Tibial nerve (tissue), 4 donors: ENCODE results near the gene UQCRFS1. TPM values are rescaled to one million over a fixed set of nuclear protein-coding genes. Genes with fewer than 3 reads are reported as not detected.

Experiments
- DNase-seq, 2 donors: peaks; one replicate each; pipeline ENCODE4 v3.0.0-alpha.2; 2019; ENCODE audit warnings: low spot score in 2 of 2
- H3K27ac ChIP-seq, 4 donors: fragments of 200-600 bp; sonication (generic) in 3 of 4; one replicate each; pipeline ENCODE4 v1.5.1; 2017 to 2019; ENCODE audit warnings: mild to moderate bottlenecking in 1 of 4
- H3K27me3 ChIP-seq, 2 donors: fragments of 200-600 bp; sonication (generic) in 1 of 2; one replicate each; pipeline versions ENCODE4 v1.5.1 to v1.6.0; 2017 to 2019
- H3K36me3 ChIP-seq, 3 donors: fragments of 200-600 bp; sonication (generic); one replicate each; pipeline ENCODE4 v1.5.1; 2018 to 2019
- H3K4me1 ChIP-seq, 4 donors: fragments of 200-600 bp; sonication (generic) in 3 of 4; one replicate each; pipeline ENCODE4 v1.5.1; 2017 to 2019
- H3K4me3 ChIP-seq, 4 donors: fragments of 200-600 bp; sonication (generic) in 3 of 4; one replicate each; pipeline ENCODE4 v1.5.1; 2017 to 2019; ENCODE audit warnings: mild to moderate bottlenecking in 1 of 4, moderate library complexity in 1 of 4
- H3K9me3 ChIP-seq, 4 donors: fragments of 200-600 bp; sonication (generic) in 3 of 4; one replicate each; pipeline ENCODE4 v1.5.1; 2017 to 2019
- EP300 ChIP-seq, 2 donors: sonication (generic); formaldehyde crosslinking; IDR thresholded peaks; one replicate each; pipeline ENCODE4 v1.6.1; 2017; ENCODE audit warnings: antibody characterized with exemption in 2 of 2, mild to moderate bottlenecking in 1 of 2
- POLR2A ChIP-seq, 2 donors: fragments of 450-650 bp; IDR thresholded peaks; one replicate each; pipeline ENCODE4 v1.6.1; 2017; ENCODE audit warnings: antibody characterized with exemption in 2 of 2, mild to moderate bottlenecking in 2 of 2, moderate library complexity in 2 of 2
- WGBS, 2 donors: methylation state at CpG; one replicate each; pipeline ENCODE4 v1.1.5; 2018; 5-methylcytosine and 5-hydroxymethylcytosine counted together
- total RNA-seq, 4 donors: library from RNA; depleted of rRNA; stranded (reverse); fragments of >200 nt; gene quantifications; one replicate each; pipeline ENCODE4 v1.1.0, GENCODE V29; 2016
- TF ChIP-seq, protein P1 (sequence below), 5 experiments: fragments of 200-600 bp in 3 of 5; fragments of 450-650 bp in 2 of 5; sonication (generic) in 3 of 5; IDR thresholded peaks; one replicate each; pipeline ENCODE4 v1.5.1; 2016 to 2019; ENCODE audit warnings: antibody characterized with exemption in 5 of 5, mild to moderate bottlenecking in 3 of 5, moderate library complexity in 2 of 5

The UQCRFS1 gene
- total RNA-seq, 4 donors from 2014 or later, result 14.1 to 20.1 (median 16.7) TPM

DNA sequence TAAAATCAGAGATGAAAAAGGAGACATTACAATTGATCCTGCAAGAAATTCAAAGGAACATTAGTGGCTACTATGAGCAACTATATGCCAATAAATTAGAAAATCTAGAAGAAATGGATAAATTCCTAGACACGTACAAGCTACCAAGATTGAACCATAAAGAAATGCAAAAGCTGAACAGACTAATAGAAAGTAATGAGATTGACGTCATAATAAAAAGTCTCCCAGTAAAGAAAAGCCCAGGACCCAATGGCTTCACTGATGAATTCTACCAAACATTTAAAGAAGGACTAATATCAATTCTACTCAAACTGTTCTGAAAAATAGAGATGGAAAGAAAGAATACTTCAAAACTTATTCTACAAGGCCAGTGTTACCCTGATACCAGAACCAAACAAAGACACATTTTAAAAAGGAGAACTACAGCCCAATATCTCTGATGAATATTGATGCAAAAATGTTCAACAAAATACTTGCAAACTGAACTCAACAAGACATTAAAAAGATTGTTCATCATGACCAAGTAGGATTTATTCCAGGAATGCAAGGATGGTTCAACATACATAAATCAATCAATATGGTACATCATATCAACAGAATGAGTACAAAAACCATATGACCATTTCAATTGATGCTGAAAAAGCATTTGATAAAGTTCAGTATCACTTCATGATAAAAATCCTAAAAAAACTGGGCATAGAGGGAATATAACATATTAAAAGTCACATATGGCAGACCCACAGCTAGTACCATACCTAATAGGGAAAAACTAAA, 35.8 kb downstream of the UQCRFS1 start:
- TF ChIP-seq POLR2A (IDR thresholded peaks at IDR 0.05) (no peak), EP300 (IDR thresholded peaks at IDR 0.05) (no peak)
- TF ChIP-seq, protein P1, sequence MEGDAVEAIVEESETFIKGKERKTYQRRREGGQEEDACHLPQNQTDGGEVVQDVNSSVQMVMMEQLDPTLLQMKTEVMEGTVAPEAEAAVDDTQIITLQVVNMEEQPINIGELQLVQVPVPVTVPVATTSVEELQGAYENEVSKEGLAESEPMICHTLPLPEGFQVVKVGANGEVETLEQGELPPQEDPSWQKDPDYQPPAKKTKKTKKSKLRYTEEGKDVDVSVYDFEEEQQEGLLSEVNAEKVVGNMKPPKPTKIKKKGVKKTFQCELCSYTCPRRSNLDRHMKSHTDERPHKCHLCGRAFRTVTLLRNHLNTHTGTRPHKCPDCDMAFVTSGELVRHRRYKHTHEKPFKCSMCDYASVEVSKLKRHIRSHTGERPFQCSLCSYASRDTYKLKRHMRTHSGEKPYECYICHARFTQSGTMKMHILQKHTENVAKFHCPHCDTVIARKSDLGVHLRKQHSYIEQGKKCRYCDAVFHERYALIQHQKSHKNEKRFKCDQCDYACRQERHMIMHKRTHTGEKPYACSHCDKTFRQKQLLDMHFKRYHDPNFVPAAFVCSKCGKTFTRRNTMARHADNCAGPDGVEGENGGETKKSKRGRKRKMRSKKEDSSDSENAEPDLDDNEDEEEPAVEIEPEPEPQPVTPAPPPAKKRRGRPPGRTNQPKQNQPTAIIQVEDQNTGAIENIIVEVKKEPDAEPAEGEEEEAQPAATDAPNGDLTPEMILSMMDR (IDR thresholded peaks at IDR 0.05), result no peak
- Histone ChIP-seq H3K27me3 (no peaks in the 10 kb centered on the region), H3K27ac (no peak overlapping the region), H3K36me3 (no peaks in the 10 kb centered on the region), H3K4me1 (no peaks in the 10 kb centered on the region), H3K4me3 (no peak overlapping the region), H3K9me3 (peaks cover 0 to 60% (median 13%) of the 10 kb centered on the region in 4 donors)
- 78 to 90% methylated on average over 2 of the region's 2 CpGs for WGBS, 2 donors
- DNase-seq, result no peak

DNA sequence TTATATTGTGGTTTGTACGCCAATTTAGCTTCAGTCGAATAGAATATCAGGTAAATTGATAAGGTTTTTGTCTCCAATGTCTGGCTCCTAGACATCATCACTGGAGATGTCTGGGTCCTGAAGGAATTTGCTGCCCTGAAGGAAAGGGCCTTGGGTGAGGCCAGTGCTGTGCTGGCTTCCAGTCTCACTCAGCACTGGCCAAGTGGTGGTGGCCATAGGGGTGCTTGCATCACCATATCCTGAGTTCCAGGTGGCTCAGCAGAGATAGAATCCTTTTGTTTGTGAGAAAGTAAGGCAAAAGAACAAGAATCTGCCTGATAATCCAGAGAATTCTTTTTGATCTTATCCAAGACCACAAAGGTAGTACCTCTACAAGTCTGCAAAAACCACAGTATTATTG, 39.1 kb downstream of the UQCRFS1 start:
- H3K4me3 ChIP-seq, result no peak overlapping the region
- no peaks in the 10 kb centered on the region for H3K36me3 ChIP-seq
- peaks cover 0 to 63% (median 13%) of the 10 kb centered on the region in 4 donors for H3K9me3 ChIP-seq
- DNase-seq, result no peak
- H3K27ac ChIP-seq, result no peak overlapping the region
- no peak for TF ChIP-seq EP300 (IDR thresholded peaks at IDR 0.05)
- no peaks in the 10 kb centered on the region for H3K4me1 ChIP-seq
- H3K27me3 ChIP-seq, result no peaks in the 10 kb centered on the region
- WGBS, 2 donors, result 67 to 88% methylated on average over 2 of the region's 2 CpGs

DNA sequence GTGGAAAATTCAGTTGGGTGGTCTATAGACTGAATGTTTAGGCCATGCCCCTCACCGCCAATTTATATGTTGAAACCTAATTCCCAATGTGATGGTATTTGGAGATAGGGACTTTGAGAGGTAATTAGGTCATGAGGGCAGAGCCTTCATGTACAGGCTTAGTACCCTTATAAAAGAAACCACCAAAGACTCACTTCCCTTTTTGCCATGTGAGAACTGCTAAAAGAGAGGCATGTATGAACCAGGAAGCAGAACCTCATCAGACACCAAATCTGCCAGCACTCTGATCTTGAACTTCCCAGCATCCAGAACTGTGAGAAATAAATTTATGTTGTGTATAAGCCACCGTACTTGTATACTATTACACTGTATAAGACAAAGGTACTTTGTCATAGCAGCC, 40.6 kb downstream of the UQCRFS1 start:
- 89 to 91% methylated on average over 2 of the region's 2 CpGs for WGBS, 2 donors
- Histone ChIP-seq H3K27ac (no peak overlapping the region), H3K4me1 (no peaks in the 10 kb centered on the region), H3K27me3 (no peaks in the 10 kb centered on the region), H3K36me3 (no peaks in the 10 kb centered on the region), H3K4me3 (no peak overlapping the region), H3K9me3 (peaks cover 0 to 47% (median 5%) of the 10 kb centered on the region in 4 donors)
- TF ChIP-seq EP300 (IDR thresholded peaks at IDR 0.05), result no peak
- TF ChIP-seq, protein P1 (IDR thresholded peaks at IDR 0.05), result no peak
- TF ChIP-seq POLR2A (IDR thresholded peaks at IDR 0.05), result no peak
- no peak for DNase-seq

DNA sequence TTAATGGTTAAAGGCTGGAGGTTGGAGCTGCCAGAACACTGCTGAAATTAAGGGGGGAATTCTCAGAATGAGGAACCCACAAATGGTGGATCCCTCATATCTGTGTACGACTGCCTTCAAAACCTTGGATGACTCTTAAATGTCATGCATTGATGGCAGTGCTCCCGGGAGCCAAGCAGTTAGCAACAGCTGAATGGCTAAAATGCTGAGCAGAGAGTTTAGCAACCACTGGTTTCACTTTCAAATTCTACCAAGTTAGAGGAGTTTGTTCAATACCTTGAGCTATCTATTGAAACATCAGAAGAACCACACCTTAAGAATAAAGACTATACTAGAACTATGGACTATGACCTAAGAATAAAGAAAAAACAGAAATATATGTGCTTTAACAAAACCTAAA, 41.4 kb downstream of the UQCRFS1 start:
- TF ChIP-seq POLR2A (IDR thresholded peaks at IDR 0.05), result no peak
- no peak for TF ChIP-seq EP300 (IDR thresholded peaks at IDR 0.05)
- TF ChIP-seq, protein P1 (IDR thresholded peaks at IDR 0.05), result no peak
- H3K27ac ChIP-seq, result no peak overlapping the region
- H3K9me3 ChIP-seq, result peaks cover 0 to 39% (median under 1%) of the 10 kb centered on the region in 4 donors
- 87 to 90% methylated on average over 2 of the region's 2 CpGs for WGBS, 2 donors
- no peaks in the 10 kb centered on the region for H3K4me1 ChIP-seq
- no peak overlapping the region for H3K4me3 ChIP-seq
- no peak for DNase-seq
- no peaks in the 10 kb centered on the region for H3K36me3 ChIP-seq
- no peaks in the 10 kb centered on the region for H3K27me3 ChIP-seq

DNA sequence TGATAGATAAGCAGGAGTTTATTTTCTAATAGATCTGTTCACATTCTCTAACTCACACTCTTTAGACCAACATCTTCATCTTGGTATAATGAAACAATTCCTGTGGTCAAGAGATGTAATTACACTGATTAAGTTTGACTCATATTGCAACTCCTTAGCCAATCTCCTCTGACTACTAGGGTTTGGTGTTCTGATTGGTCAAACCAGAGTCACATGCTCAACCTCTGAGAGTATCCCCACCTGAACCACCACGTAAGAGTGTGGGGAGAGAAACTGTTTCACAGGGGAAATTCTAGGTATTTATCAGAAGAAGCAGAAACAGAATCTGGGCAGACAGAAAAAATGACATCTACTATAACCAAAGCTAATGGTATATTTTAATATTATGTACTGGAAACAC, 42.4 kb downstream of the UQCRFS1 start:
- no peaks in the 10 kb centered on the region for H3K4me1 ChIP-seq
- 42 to 43% methylated on average over 1 of the region's 1 CpG for WGBS, 2 donors
- H3K4me3 ChIP-seq, result no peak overlapping the region
- TF ChIP-seq, protein P1 (IDR thresholded peaks at IDR 0.05), result no peak
- no peak for TF ChIP-seq EP300 (IDR thresholded peaks at IDR 0.05)
- TF ChIP-seq POLR2A (IDR thresholded peaks at IDR 0.05), result no peak
- DNase-seq, result no peak
- H3K27ac ChIP-seq, result no peak overlapping the region
- H3K27me3 ChIP-seq, result no peaks in the 10 kb centered on the region
- H3K36me3 ChIP-seq, result no peaks in the 10 kb centered on the region
- peaks cover 0 to 29% (median 0%) of the 10 kb centered on the region in 4 donors for H3K9me3 ChIP-seq
